HAP-1 (cell line): ENCODE data around the gene TCF7L1.

Experiments used
- DNase-seq, 2 experiments: peaks; one replicate each; pipeline ENCODE4 v3.0.0-alpha.2; 2016 to 2020; ENCODE audit warnings: low spot score in 2 of 2
- H3K27me3 ChIP-seq: fragments of 250-450 bp; sonication (Bioruptor Pico); 2 replicates; pipeline ENCODE4 v1.5.1; 2020; ENCODE audit warnings: low read depth, mild to moderate bottlenecking, moderate library complexity
- H3K36me3 ChIP-seq: fragments of 250-450 bp; sonication (Bioruptor Pico); replicated peaks from 2 replicates; pipeline ENCODE4 v1.5.1; 2020; ENCODE audit warnings: mild to moderate bottlenecking
- H3K4me1 ChIP-seq: fragments of 250-450 bp; sonication (Bioruptor Pico); 2 replicates; pipeline ENCODE4 v1.5.1; 2020; ENCODE audit warnings: mild to moderate bottlenecking
- H3K4me3 ChIP-seq: fragments of 250-450 bp; sonication (Bioruptor Pico); 2 replicates; pipeline ENCODE4 v1.5.1; 2020; ENCODE audit warnings: mild to moderate bottlenecking, moderate library complexity
- H3K9me3 ChIP-seq: fragments of 250-450 bp; sonication (Bioruptor Pico); 2 replicates; pipeline ENCODE4 v1.5.1; 2020; ENCODE audit warnings: mild to moderate bottlenecking, moderate library complexity
- in situ Hi-C: fragments of 300-500 bp; cut with MboI; formaldehyde crosslinking; loops from 3 replicates; pipeline ENCODE4 v1.14.3; 2020; ENCODE audit warnings: low sequenced_read_pairs, inconsistent platforms, mixed read lengths

The TCF7L1 gene

DNA sequence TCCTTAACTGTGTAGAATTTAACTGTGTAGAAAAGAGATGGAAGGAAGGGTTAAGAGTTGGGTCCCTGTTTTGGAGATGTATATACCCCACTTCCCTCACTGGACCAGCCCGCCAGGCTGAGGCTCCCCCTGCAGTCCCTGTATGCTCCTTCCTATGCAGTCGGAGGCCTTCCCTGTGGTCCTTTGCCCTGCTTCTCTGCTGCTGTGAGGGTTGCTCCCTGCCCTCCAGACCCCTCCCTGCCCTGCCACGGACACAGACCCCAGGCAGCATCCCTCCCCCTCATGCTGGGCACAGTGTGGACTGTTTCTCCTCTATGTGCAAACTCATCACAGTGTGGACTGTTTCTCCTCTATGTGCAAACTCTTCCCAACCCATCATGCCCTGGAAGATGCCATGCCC lies 105.9 kb downstream of the TCF7L1 start:
- H3K4me1 ChIP-seq, result peaks cover 12% of the 10 kb centered on the region
- no peaks in the 10 kb centered on the region for H3K9me3 ChIP-seq
- no peak overlapping the region for H3K4me3 ChIP-seq
- in situ Hi-C loops, result no loop called here
- H3K27me3 ChIP-seq, result no peaks in the 10 kb centered on the region
- DNase-seq, result no peak
- H3K36me3 ChIP-seq, result no peaks in the 10 kb centered on the region

DNA sequence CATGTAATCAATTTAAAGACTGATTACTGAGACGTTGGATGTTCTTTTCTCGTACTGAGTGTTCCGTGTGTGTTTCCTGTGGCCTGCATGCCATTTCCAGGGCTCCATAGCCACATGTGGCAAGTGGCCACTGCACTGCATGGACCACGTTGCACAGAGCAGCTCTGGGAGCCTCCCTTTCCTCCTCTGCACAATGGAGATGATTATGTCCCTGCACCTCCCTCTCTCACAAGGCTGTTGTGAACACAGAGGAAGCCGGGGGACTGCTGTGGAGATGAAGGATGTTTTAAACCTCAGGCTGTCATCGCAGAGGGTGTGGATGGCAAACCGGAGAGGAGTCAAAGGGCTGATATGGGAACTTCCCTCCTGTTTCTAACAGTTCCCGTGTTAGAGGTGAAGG lies 106.9 kb downstream of the TCF7L1 start:
- no peaks in the 10 kb centered on the region for H3K27me3 ChIP-seq
- H3K9me3 ChIP-seq, result no peaks in the 10 kb centered on the region
- H3K4me3 ChIP-seq, result no peak overlapping the region
- no peaks in the 10 kb centered on the region for H3K36me3 ChIP-seq
- in situ Hi-C loops, result no loop called here
- H3K4me1 ChIP-seq, result peaks cover 3% of the 10 kb centered on the region; the same call in 1 of the 2 replicates
- no peak for DNase-seq

DNA sequence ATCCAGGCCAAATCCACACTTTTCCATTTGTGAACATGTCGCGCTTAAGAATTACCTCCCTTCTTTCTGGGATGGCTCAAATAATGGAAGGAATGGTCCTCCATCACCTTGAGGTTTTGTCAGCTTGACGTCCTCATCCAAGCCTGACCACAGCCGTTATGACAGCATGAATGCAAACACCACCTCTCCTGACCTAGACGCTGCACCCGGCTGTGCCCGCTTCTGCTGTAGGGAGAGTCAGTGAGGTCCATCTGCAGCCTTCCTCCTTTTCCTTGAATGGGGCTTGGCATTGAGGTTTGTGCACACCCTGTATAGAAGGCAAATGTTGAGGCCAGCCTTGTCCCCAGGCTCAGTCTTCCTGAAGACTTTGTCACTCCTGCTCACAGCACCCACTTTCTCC lies 109.1 kb downstream of the TCF7L1 start:
- no peak overlapping the region for H3K4me3 ChIP-seq
- no peaks in the 10 kb centered on the region for H3K9me3 ChIP-seq
- DNase-seq, result no peak
- no peaks in the 10 kb centered on the region for H3K27me3 ChIP-seq
- H3K4me1 ChIP-seq, result peaks cover 16% of the 10 kb centered on the region
- in situ Hi-C loops, result no loop called here
- no peaks in the 10 kb centered on the region for H3K36me3 ChIP-seq

DNA sequence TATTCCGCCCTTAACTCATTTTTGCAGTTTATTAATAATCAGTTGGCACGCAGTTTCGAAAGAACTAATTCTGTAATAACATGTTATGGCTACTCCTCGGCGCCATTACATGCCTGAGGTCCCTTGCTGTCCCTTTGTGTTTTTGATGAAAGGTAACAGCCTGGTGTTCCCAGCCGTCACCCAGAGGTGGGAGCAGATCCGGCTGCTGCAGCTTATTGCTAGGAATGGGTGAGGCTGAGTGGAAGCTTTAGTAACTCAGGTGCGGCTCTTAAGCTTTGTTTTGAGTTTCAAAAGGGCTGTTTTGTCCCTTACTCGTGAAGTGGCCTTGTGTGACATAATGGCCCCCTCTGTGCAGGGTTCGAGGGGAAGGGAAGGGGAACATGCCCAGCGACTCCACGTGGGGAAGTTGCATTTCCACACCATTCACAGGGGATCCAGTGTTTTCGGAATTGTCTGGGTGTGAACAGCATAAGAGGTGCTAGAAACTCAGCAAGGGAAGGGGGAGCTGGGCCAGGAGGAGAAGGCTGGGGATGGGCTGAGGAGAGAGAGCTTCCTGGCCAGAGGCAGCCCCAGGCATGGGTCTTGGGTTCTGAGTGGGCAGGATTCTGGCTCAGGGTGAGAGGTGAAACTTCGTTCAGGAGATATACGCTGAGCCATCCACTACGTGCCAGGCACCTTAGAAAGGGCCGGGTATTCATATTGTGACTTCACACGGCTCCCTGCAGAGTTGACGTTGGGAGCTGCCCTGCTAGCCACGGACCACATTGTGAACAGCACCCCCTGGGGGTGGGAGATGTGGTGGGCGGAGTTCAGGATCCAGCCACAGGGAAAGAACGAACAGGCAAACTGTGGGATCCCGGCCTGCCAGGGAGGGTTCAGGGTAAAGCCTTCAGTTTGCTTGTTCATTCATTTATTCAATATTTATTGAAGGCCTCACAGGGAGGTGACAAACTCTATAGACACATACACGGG lies 110.2 kb downstream of the TCF7L1 start:
- DNase-seq, result peak; percentile 38 to 82
- in situ Hi-C loops, result no loop called here
- no peak overlapping the region for H3K4me3 ChIP-seq
- peaks cover 26% of the 10 kb centered on the region for H3K4me1 ChIP-seq
- H3K36me3 ChIP-seq, result no peaks in the 10 kb centered on the region
- H3K9me3 ChIP-seq, result no peaks in the 10 kb centered on the region
- no peaks in the 10 kb centered on the region for H3K27me3 ChIP-seq

DNA sequence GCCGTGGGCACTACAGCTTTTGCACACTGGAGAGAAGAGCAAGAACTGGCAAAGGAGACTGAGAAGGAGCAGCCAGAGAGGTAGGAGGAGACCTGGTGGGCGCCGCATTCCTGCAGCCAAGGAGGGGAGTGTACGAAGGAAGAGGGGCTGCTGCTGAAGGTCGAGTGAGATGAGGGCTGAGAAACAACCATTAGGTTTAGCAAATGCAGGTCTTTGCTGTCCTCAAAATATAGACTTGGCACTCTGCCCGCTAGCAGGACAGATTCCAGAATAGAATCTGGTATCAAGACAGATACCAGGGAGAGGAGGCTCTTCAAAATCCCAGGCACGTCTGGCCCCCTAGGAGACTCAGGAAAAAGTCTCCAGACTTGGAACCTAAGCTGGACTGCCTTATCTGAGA lies 111.6 kb downstream of the TCF7L1 start:
- Histone ChIP-seq H3K9me3 (no peaks in the 10 kb centered on the region), H3K27me3 (no peaks in the 10 kb centered on the region), H3K4me3 (no peak overlapping the region), H3K4me1 (peaks cover 26% of the 10 kb centered on the region), H3K36me3 (no peaks in the 10 kb centered on the region)
- no peak for DNase-seq
- in situ Hi-C loops, result no loop called here

DNA sequence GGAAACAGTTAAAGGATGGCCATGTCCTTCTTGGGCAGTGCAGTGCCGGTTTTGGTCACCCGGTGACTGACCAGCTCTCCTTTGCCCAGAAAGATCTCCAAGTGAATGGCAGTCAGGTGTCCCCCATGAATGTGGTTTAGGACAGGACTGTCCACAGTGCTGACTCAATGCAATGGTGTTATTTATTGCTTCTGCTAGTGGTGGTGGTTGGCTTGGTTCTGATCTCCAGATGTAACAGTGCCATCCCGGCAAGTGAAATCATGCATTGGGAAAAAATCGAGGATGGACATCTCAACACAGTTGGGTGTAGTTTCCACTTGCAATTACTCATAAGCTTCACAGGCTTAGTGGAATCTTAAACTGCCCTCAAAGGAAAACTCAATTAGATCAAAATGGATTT lies 112.7 kb downstream of the TCF7L1 start:
- Histone ChIP-seq H3K36me3 (no peaks in the 10 kb centered on the region), H3K9me3 (no peaks in the 10 kb centered on the region), H3K27me3 (no peaks in the 10 kb centered on the region), H3K4me3 (no peak overlapping the region), H3K4me1 (peaks cover 29% of the 10 kb centered on the region)
- in situ Hi-C loops, result no loop called here
- DNase-seq, result no peak

DNA sequence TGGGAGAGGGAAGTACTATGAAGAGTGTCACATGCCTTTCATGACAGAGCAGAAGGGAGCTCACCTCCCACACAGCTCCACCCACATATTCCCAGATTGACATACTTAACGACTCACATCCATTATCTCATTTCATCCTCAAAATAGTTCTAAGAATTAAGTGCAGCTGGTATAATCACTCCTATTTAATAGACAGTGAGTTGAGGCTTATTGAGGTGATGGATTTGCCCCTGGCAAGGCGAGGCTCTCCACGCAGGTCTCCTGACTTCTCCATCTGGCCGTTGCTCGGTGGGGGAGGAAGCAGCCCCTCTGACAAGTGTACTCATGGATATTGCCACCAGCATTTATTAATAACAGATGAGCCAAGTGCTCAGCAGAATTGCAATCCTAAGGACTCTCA lies 113.2 kb downstream of the TCF7L1 start:
- in situ Hi-C loops, result no loop called here
- H3K27me3 ChIP-seq, result no peaks in the 10 kb centered on the region
- H3K4me1 ChIP-seq, result peaks cover 31% of the 10 kb centered on the region
- no peak overlapping the region for H3K4me3 ChIP-seq
- H3K9me3 ChIP-seq, result no peaks in the 10 kb centered on the region
- DNase-seq, result peak; percentile 40 to 45
- H3K36me3 ChIP-seq, result no peaks in the 10 kb centered on the region

DNA sequence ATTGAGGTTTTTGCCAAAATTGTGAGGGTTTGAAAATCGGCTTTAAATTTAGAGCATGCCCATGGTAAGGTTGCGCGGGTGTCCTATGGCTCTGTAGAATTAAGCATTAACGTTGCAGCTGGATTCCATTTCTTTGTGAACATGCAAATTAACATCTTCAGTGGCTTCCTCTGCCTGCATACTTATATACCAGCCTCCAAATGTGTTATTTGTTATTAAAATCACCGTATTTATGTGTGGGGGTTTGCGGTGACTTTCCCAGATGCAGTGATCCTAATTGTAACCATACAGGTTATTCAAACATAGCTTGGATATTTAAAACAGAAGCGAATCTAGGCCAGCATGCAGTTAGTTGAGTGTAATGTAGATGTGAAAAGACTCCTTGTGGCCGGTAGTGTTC lies 114.4 kb downstream of the TCF7L1 start:
- Histone ChIP-seq H3K4me1 (peaks cover 31% of the 10 kb centered on the region), H3K4me3 (no peak overlapping the region), H3K27me3 (no peaks in the 10 kb centered on the region), H3K9me3 (no peaks in the 10 kb centered on the region), H3K36me3 (no peaks in the 10 kb centered on the region)
- in situ Hi-C loops, result no loop called here
- peak; percentile 56 to 85 for DNase-seq

DNA sequence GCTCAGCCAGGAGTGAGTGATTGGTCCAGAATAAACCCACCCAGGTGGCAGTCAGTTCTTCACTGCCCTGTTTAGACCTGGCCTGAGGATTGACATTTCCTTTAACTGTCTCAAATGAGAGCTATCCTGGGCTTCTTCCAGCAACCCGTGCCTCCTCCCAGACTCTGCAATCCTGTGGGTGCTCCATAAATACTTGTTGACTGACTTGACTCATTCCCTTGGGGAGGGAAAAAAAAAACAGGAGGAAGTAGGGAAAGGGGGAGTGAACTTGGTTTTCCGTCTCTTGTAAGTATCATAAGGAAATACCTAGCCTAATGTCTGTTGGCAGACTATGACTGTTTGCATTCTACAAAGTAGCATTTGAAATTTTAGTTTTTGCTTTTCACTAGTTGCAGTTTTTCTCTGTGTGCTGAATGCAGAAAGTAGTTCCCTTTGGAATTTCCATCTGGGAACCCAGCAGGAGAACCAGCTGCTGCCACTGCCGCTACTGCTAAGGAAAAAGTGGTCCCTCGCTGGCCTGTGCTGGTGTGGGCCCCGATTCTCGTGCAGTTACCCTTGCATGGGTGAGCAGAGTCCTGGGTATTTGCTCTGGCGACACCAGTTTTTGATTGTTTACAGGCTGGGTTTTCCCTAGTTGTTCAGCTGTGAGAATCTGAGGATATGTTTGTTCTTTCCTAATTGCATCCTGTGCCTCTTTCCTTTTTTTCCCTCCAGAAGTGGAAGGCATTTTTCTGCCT lies 115.7 kb downstream of the TCF7L1 start:
- DNase-seq, result no peak
- Histone ChIP-seq H3K4me1 (peaks cover 31% of the 10 kb centered on the region), H3K9me3 (no peaks in the 10 kb centered on the region), H3K36me3 (no peaks in the 10 kb centered on the region), H3K27me3 (no peaks in the 10 kb centered on the region), H3K4me3 (no peak overlapping the region)
- in situ Hi-C loops, result no loop called here

DNA sequence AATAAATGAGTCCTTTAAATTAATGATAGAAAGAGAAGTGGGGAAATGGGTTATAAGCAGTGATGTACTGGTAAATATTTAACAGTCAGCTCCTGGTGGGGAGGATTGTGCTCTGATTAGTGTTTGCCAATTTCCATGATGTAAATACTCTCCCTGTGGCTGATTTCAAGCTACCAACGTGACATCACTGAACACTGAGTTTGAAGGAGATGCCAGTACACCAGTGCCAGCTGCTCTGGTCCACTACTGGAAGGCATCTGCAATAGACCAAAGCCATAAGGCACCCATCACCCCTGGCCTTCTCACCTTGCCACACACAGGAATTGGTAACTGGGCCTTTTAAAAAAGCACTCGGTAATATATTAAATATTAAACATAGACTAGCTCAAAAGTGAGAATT lies 116.9 kb downstream of the TCF7L1 start:
- H3K36me3 ChIP-seq, result no peaks in the 10 kb centered on the region
- peaks cover 37% of the 10 kb centered on the region for H3K4me1 ChIP-seq
- in situ Hi-C loops, result no loop called here
- no peaks in the 10 kb centered on the region for H3K27me3 ChIP-seq
- DNase-seq, result no peak
- H3K4me3 ChIP-seq, result no peak overlapping the region
- H3K9me3 ChIP-seq, result no peaks in the 10 kb centered on the region

DNA sequence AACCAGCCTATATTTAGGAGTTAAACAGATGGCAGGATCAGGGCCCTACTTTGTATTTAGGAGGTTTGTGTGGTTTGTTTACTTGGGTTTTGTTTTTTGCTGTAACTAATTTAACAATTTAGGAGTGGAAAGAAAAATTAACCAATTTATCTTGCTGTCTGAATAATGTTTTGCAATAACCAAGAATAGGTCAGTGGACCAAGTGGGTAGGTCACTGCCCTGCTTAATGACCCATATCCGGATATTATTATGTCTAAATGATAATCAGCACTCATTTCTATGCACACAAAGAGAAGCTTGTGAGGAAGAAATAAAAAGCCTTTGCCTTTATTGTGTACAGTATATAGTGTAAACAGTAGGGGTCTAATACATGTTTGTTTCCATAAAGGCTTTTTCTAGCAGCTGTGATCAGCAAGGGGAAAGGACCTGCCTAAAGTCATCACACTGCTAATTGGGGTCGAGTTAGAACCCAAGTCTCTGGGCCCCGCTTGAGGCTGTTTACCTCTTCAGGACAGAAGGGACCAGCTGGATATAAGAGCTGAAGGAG lies 118.0 kb downstream of the TCF7L1 start:
- Histone ChIP-seq H3K27me3 (no peaks in the 10 kb centered on the region), H3K4me1 (peaks cover 43% of the 10 kb centered on the region), H3K36me3 (no peaks in the 10 kb centered on the region), H3K4me3 (no peak overlapping the region), H3K9me3 (no peaks in the 10 kb centered on the region)
- no peak for DNase-seq
- in situ Hi-C loops, result no loop called here

DNA sequence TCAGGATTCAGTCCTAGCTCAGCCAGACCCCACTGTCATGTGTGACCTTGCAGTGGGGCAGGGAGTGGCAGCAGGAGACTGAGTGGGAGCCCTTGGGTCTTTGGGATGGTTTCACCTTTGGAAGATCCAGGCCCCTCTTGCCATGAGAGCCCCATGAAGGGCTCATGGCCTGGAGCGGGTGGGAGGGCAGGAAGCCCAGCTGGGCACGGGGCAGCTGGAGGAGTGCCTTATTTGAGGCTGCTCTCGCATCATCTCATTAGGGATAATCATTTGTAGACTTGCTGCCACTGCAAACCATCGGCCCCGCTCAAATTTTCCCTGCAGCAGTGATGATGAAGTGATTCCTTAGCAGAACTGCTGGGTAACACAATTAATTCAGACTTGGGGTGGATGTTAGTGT lies 120.7 kb downstream of the TCF7L1 start:
- H3K4me1 ChIP-seq, result peaks cover 48% of the 10 kb centered on the region
- no peaks in the 10 kb centered on the region for H3K9me3 ChIP-seq
- no peak overlapping the region for H3K4me3 ChIP-seq
- H3K27me3 ChIP-seq, result no peaks in the 10 kb centered on the region
- in situ Hi-C loops, result no loop called here
- H3K36me3 ChIP-seq, result no peaks in the 10 kb centered on the region
- DNase-seq, result no peak

DNA sequence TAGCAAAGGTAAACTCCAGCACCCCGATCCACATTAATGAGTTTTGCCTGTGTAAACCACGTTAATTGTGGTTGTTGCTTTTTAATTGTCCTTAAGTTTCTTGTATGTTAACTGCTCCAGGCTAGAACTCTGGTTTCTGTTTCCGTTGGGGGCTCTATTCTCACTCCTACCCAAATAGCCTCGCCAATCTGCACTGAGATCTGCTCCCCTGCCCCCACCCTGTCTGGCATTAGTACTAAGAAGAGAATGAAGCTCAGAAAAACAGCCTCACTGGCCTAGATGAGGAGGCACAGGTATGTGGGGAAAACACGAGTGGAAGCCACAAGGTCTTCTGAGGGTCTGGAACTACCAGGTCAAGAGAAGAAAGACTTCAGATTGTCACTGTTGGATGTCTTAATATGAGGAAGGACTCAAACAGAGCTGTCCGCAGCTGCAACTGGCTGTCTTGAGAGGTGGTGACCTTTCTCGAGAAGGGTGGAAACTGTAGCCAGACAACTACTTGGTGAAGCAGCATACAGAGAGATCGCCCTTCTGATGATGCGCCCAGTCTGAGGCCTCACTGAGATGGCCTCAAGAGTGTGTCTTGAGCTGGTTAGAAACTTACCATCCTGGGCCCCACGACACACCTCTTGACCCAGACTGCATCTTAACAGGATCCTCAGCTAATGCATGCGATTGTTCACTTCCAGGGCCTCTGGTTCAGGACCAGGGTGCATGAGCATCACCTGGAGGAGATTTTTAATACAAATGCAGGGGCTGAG lies 121.5 kb downstream of the TCF7L1 start:
- no peak for DNase-seq
- Histone ChIP-seq H3K9me3 (no peaks in the 10 kb centered on the region), H3K27me3 (no peaks in the 10 kb centered on the region), H3K4me3 (no peak overlapping the region), H3K4me1 (peaks cover 56% of the 10 kb centered on the region), H3K36me3 (no peaks in the 10 kb centered on the region)
- in situ Hi-C loops, result no loop called here
